HG03565 (cell line): ENCODE results near the gene SYT1.

Experiments
- ATAC-seq: cut with Tn5 transposase; IDR thresholded peaks from one replicate; pipeline ENCODE4 v1.9.1; 2021; ENCODE audit warnings: mild to moderate bottlenecking, moderate library complexity; ENCODE audit not compliant: unreplicated experiment

Gene SYT1

DNA sequence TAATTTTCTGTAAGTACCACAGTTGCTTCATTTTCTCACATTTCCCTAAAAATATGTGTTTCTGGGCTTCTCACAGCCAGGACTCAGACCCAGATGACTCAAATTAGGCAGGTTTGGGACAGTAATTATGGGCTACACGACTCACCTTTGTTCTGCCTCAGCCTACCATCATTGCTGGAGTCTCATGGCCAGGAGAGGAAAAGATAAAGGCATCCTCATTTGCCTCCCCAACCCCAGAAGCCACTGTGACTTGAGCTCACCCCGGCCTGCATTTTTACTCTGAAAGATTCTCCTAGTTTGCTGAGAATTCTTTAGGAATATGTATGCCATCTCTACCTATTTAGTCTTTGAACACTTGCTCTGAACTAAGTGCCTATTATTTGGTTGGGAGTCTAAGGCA is 618.3 kb downstream of the SYT1 start:
- no peak for ATAC-seq

DNA sequence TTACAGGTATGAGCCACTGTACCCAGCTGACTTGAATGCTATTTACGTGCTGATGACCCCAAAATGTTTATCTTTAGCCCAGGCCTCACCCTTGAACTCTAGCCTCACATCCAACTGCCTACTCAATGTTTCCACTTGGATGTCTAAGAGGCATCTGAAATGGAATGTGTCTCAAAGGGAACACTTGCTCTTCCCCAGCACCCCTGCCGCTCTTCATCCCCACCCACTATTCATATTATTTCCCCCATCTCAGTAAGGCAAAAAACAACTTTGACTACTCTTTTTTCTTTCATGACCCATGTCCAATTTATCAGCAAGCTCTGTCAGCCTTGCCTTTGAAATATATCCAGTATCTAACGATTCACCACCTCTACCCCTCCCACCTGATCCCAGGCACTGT is 621.6 kb downstream of the SYT1 start:
- no peak for ATAC-seq

DNA sequence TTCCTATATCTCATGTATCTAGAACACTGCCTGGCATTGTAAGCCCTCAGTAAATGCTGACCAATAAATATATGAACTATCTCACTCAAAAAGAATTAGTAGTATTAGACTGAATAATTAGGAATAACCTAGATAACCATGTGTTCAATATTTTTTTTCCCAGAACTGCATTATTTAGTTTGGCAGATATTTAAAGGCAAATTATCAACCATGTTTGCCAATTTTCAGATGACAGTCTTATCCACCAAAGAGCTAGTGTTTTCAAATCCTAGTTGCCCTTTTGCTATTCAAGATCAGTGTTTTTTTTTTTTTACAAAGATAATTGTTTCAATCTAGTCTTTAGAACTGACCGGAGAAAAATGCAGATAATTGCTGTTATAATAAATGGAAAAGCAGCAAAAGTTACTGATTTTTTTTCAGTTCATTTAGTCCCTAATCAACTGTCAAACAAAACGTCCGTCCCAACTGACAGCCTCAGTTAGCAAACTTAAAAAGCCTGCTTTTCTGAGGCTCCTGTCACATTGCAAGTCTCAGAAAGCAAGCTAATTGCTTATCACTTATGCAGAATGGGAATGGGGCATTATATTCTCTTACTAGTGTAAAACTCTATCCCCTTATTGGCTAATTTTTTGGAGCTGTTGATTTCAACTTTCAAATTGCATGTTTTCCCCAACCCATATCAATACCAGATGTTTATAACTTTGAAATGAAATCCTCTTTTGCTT is 623.0 kb downstream of the SYT1 start:
- ATAC-seq: no peak
